Loucy (cell line): ENCODE measurements around the gene TKT.

Experiments used
- H2AFZ ChIP-seq: fragments of 200-600 bp; sonication (generic); 2 replicates; pipeline ENCODE4 v1.6.0; 2016; ENCODE audit warnings: antibody characterized with exemption, mild to moderate bottlenecking, low read length, moderate library complexity
- H3F3A ChIP-seq: fragments of 200-600 bp; 2 replicates; pipeline ENCODE4 v1.6.0; 2016; ENCODE audit warnings: antibody characterized with exemption, low read depth, mild to moderate bottlenecking
- H3K27me3 ChIP-seq: fragments of 200-600 bp; sonication (generic); 2 replicates; pipeline ENCODE4 v1.6.1; 2014; ENCODE audit warnings: low read length, mild to moderate bottlenecking; ENCODE audit not compliant: insufficient read depth, poor library complexity, severe bottlenecking
- H3K36me3 ChIP-seq: fragments of 200-600 bp; sonication (generic); 2 replicates; pipeline ENCODE4 v1.6.1; 2016; ENCODE audit warnings: low read length; ENCODE audit not compliant: insufficient read depth
- H3K4me1 ChIP-seq: fragments of 200-600 bp; sonication (generic); 2 replicates; pipeline ENCODE4 v1.5.1; 2014; ENCODE audit warnings: low read length, mild to moderate bottlenecking; ENCODE audit not compliant: insufficient read depth, poor library complexity, severe bottlenecking
- H3K4me2 ChIP-seq: fragments of 200-600 bp; sonication (generic); 2 replicates; pipeline ENCODE4 v1.6.0; 2014; ENCODE audit warnings: antibody characterized with exemption, low read length, low read depth, mild to moderate bottlenecking; ENCODE audit not compliant: poor library complexity, severe bottlenecking
- H3K4me3 ChIP-seq: fragments of 200-600 bp; sonication (generic); 2 replicates; pipeline ENCODE4 v1.5.1; 2014; ENCODE audit warnings: low read length, mild to moderate bottlenecking, mixed read lengths; ENCODE audit not compliant: poor library complexity, severe bottlenecking
- H3K79me2 ChIP-seq: fragments of 200-600 bp; sonication (generic); 2 replicates; pipeline ENCODE4 v1.6.1; 2014; ENCODE audit warnings: low read length; ENCODE audit not compliant: insufficient read depth
- H3K9ac ChIP-seq: fragments of 200-600 bp; sonication (generic); 2 replicates; pipeline ENCODE4 v1.6.0; 2014; ENCODE audit warnings: mild to moderate bottlenecking, low read depth, low read length, moderate library complexity; ENCODE audit not compliant: poor library complexity, severe bottlenecking
- H3K9me2 ChIP-seq: fragments of 200-600 bp; sonication (generic); replicated peaks from 2 replicates; pipeline ENCODE4 v1.6.1; 2016; ENCODE audit warnings: low read depth, low read length, mixed read lengths
- H3K9me3 ChIP-seq: fragments of 200-600 bp; sonication (generic); 2 replicates; pipeline ENCODE4 v1.6.1; 2014; ENCODE audit warnings: mild to moderate bottlenecking, antibody characterized with exemption, low read length, low read depth; ENCODE audit not compliant: insufficient read depth
- H4K20me1 ChIP-seq: fragments of 200-600 bp; sonication (generic); 2 replicates; pipeline ENCODE4 v1.6.0; 2014; ENCODE audit warnings: antibody characterized with exemption, low read length, mild to moderate bottlenecking; ENCODE audit not compliant: insufficient read depth, poor library complexity, severe bottlenecking
- EZH2phosphoT487 ChIP-seq: fragments of 200-600 bp; IDR thresholded peaks from 2 replicates; pipeline ENCODE4 v1.6.1; 2018; ENCODE audit warnings: antibody characterized with exemption, mild to moderate bottlenecking, moderate library complexity, borderline replicate concordance
- TF ChIP-seq, protein P1 (sequence below): fragments of 200-600 bp; sonication (generic); conservative IDR thresholded peaks from 2 replicates; pipeline ENCODE4 v1.5.1; 2014; ENCODE audit warnings: mild to moderate bottlenecking, antibody characterized with exemption, low read length

TKT gene

GRCh38 chr3:53227993-53228885 is 27.6 kb downstream of the TKT start:
- no peaks in the 10 kb centered on the region for H3K27me3 ChIP-seq
- no peak overlapping the region for H2AFZ ChIP-seq
- peaks cover 94% of the 10 kb centered on the region; the same call in 1 of the 2 replicates for H3K36me3 ChIP-seq
- H3K9me3 ChIP-seq, result no peaks in the 10 kb centered on the region
- H4K20me1 ChIP-seq, result no peaks in the 10 kb centered on the region
- H3F3A ChIP-seq, result no peaks in the 10 kb centered on the region
- H3K4me3 ChIP-seq, result no peak overlapping the region
- H3K9me2 ChIP-seq, result no peaks in the 10 kb centered on the region
- no peak overlapping the region for H3K4me2 ChIP-seq
- TF ChIP-seq EZH2phosphoT487, result no peak
- TF ChIP-seq, protein P1, sequence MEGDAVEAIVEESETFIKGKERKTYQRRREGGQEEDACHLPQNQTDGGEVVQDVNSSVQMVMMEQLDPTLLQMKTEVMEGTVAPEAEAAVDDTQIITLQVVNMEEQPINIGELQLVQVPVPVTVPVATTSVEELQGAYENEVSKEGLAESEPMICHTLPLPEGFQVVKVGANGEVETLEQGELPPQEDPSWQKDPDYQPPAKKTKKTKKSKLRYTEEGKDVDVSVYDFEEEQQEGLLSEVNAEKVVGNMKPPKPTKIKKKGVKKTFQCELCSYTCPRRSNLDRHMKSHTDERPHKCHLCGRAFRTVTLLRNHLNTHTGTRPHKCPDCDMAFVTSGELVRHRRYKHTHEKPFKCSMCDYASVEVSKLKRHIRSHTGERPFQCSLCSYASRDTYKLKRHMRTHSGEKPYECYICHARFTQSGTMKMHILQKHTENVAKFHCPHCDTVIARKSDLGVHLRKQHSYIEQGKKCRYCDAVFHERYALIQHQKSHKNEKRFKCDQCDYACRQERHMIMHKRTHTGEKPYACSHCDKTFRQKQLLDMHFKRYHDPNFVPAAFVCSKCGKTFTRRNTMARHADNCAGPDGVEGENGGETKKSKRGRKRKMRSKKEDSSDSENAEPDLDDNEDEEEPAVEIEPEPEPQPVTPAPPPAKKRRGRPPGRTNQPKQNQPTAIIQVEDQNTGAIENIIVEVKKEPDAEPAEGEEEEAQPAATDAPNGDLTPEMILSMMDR, result no peak
- H3K4me1 ChIP-seq, result no peaks in the 10 kb centered on the region
- no peak overlapping the region for H3K9ac ChIP-seq
- no peaks in the 10 kb centered on the region for H3K79me2 ChIP-seq

GRCh38 chr3:53226841-53227407 is 28.9 kb downstream of the TKT start:
- H3K9me3 ChIP-seq, result no peaks in the 10 kb centered on the region
- H3K27me3 ChIP-seq, result no peaks in the 10 kb centered on the region
- no peaks in the 10 kb centered on the region for H3F3A ChIP-seq
- H3K9ac ChIP-seq, result no peak overlapping the region
- H3K79me2 ChIP-seq, result no peaks in the 10 kb centered on the region
- H4K20me1 ChIP-seq, result no peaks in the 10 kb centered on the region
- H3K4me3 ChIP-seq, result no peak overlapping the region
- TF ChIP-seq EZH2phosphoT487, result no peak
- TF ChIP-seq, protein P1, result no peak
- no peak overlapping the region for H2AFZ ChIP-seq
- peaks cover 81% of the 10 kb centered on the region; the same call in 1 of the 2 replicates for H3K36me3 ChIP-seq
- no peaks in the 10 kb centered on the region for H3K4me1 ChIP-seq
- H3K4me2 ChIP-seq, result no peak overlapping the region
- no peaks in the 10 kb centered on the region for H3K9me2 ChIP-seq

DNA sequence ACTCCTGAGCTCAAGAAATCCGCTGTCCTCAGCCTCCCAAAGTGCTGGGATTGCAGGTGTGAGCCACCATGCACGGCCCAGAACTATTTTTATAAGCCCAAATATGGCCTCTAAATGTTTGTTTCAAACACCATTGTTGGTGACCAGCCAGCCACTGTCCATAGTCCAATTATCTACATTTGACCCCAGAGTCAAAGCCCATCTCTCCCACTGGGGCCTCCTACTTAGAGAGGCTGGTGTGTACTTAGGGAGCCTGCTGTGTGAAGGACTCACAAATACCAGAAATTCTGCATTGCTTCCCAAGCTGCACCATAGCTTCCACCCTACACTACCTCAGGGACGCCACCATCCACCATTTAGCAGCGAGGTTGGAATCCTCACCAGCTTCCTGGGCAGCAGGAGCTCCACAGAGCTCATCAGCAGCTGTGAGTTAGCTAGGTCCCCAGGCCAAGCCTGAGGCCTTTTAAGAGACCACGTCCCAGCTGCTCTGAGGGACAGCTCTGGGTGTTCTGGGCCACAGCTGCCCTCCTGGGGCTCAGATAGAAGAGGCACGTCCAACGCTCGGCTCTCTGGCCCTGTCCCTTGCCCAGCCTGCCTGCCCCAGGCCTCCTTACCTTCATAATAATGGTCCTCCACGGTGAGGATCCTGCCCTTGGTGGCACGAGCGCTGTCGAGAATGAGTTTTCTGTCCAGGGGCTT is 29.5 kb downstream of the TKT start:
- peaks cover 75% of the 10 kb centered on the region; the same call in 1 of the 2 replicates for H3K36me3 ChIP-seq
- no peak for TF ChIP-seq EZH2phosphoT487
- TF ChIP-seq, protein P1, result no peak
- no peaks in the 10 kb centered on the region for H4K20me1 ChIP-seq
- H3K9me2 ChIP-seq, result no peaks in the 10 kb centered on the region
- no peaks in the 10 kb centered on the region for H3K79me2 ChIP-seq
- no peak overlapping the region for H2AFZ ChIP-seq
- no peak overlapping the region for H3K9ac ChIP-seq
- H3K9me3 ChIP-seq, result no peaks in the 10 kb centered on the region
- H3K4me2 ChIP-seq, result no peak overlapping the region
- H3F3A ChIP-seq, result no peaks in the 10 kb centered on the region
- H3K4me1 ChIP-seq, result no peaks in the 10 kb centered on the region
- H3K27me3 ChIP-seq, result no peaks in the 10 kb centered on the region
- no peak overlapping the region for H3K4me3 ChIP-seq
